ENCODE measurements around the gene TRRAP.

Gene TRRAP

DNA sequence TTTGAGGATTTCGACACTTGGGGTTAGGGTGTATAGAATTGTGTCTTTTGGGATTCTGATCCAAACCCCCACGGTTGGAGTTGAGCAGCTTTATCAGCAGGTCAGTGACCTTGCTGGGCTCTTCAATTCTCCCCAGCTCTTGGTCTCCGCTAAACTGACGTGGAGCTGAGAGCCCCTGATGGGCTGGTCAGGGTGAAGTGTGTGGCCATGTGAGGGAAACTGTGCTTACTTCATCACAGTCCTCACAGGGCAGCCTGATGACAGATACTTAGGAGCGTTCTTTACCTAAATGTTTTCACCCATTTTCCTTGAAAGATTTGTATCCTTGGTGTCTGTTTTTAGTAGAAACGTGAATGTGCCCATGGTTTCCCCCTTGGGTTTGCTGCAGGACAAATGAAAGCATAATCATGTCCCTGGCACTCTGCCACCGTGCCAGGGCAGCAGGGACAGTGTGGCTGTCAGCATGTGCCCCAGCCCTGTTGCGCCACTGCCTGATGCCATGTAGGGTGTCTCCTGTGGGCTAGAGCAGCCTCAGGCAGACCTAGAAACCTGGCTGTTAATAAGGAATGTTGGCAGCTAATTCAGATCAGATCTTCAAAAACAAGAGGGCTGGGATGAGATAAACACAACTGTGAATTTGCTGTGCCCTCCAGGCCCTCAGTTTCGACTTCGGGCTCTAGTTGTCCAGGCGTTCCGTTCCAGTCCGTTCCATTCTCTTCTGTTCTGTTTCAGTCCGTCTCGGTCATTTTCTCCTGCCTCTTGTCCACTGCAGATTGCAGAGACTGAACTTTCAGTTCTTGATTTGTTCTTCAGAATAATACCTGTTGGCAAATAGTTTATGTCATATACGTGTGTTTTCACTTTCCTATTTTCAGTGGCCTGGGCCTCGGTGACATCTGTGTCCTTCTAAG is 96.8 kb downstream of the TRRAP start:
- Mint-ChIP-seq H3K9me3 (no peaks in the 10 kb centered on the region), H3K4me1 (no peaks in the 10 kb centered on the region), H3K36me3 (ENCODE audit: low read depth) (peaks cover 75% of the 10 kb centered on the region), H3K27me3 (ENCODE audit: low read depth, poor library complexity) (no peaks in the 10 kb centered on the region), H3K4me3 (no peak overlapping the region), H3K27ac (peak overlapping the region; percentile 57)
- TF ChIP-seq CTCF (IDR thresholded peaks at IDR 0.05), result no peak
- no peak for DNase-seq

GRCh38 chr7:98976396-98977185 is 98.3 kb downstream of the TRRAP start:
- Mint-ChIP-seq H3K36me3 (ENCODE audit: low read depth) (peaks cover 76% of the 10 kb centered on the region), H3K27me3 (ENCODE audit: low read depth, poor library complexity) (no peaks in the 10 kb centered on the region), H3K9me3 (no peaks in the 10 kb centered on the region), H3K4me3 (no peak overlapping the region), H3K27ac (peak overlapping the region; percentile 20), H3K4me1 (no peaks in the 10 kb centered on the region)
- no peak for TF ChIP-seq CTCF (IDR thresholded peaks at IDR 0.05)
- DNase-seq, result no peak

DNA sequence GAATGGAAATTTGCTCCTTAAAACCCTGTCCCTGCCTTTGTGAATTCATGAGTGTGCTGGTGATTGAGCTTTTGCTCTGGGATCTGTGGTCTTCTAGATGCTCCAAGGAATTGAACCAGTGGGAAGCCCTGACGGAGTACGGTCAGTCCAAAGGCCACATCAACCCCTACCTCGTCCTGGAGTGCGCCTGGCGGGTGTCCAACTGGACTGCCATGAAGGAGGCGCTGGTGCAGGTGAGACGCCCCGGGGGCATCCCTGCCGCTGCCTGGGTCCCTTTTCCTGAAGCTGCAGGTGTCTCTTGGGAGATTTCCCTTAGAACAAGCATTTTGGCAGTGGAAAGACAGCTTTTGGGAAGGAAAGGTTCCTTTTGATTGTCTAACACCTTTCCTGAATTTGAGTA is 100.3 kb downstream of the TRRAP start:
- H3K27me3 Mint-ChIP-seq (ENCODE audit: low read depth, poor library complexity), result no peaks in the 10 kb centered on the region
- no peaks in the 10 kb centered on the region for H3K4me1 Mint-ChIP-seq
- DNase-seq, result no peak
- H3K9me3 Mint-ChIP-seq, result no peaks in the 10 kb centered on the region
- H3K27ac Mint-ChIP-seq, result no peak overlapping the region
- H3K36me3 Mint-ChIP-seq (ENCODE audit: low read depth), result peaks cover 74% of the 10 kb centered on the region
- TF ChIP-seq CTCF (IDR thresholded peaks at IDR 0.05), result no peak
- H3K4me3 Mint-ChIP-seq, result no peak overlapping the region

GRCh38 chr7:98981701-98982100 is 103.4 kb downstream of the TRRAP start:
- no peaks in the 10 kb centered on the region for H3K4me1 Mint-ChIP-seq
- no peak for DNase-seq
- no peak overlapping the region for H3K4me3 Mint-ChIP-seq
- no peak overlapping the region for H3K27ac Mint-ChIP-seq
- peaks cover 81% of the 10 kb centered on the region for H3K36me3 Mint-ChIP-seq (ENCODE audit: low read depth)
- peaks cover 16% of the 10 kb centered on the region for H3K9me3 Mint-ChIP-seq
- no peaks in the 10 kb centered on the region for H3K27me3 Mint-ChIP-seq (ENCODE audit: low read depth, poor library complexity)
- TF ChIP-seq CTCF (IDR thresholded peaks at IDR 0.05), result no peak

GRCh38 chr7:98982686-98983085 is 104.4 kb downstream of the TRRAP start:
- Mint-ChIP-seq H3K27me3 (ENCODE audit: low read depth, poor library complexity) (no peaks in the 10 kb centered on the region), H3K27ac (no peak overlapping the region), H3K4me1 (no peaks in the 10 kb centered on the region), H3K36me3 (ENCODE audit: low read depth) (peaks cover 84% of the 10 kb centered on the region), H3K4me3 (no peak overlapping the region), H3K9me3 (peaks cover 20% of the 10 kb centered on the region)
- no peak for TF ChIP-seq CTCF (IDR thresholded peaks at IDR 0.05)
- no peak for DNase-seq
